ENCODE data around the gene NSUN3. TPM values are rescaled to one million over a fixed set of nuclear protein-coding genes. Genes with fewer than 3 reads are reported as not detected.

Gene NSUN3
- total RNA-seq, 1 experiment from 2014 or later, result 18.8 TPM

GRCh38 chr3:94093151-94093550 is 30.3 kb downstream of the NSUN3 start:
- no peak overlapping the region for H3K4me3 ChIP-seq
- H3K27me3 ChIP-seq (ENCODE audit: insufficient read depth, low read depth), result no peaks in the 10 kb centered on the region
- no TSS peak for BruUV-seq (replicated peaks)

GRCh38 chr3:94095111-94095510 is 32.2 kb downstream of the NSUN3 start:
- Histone ChIP-seq H3K4me2 (no peak overlapping the region), H3K27ac (no peak overlapping the region), H3K4me3 (no peak overlapping the region), H4K20me1 (ENCODE audit: insufficient read depth) (no peaks in the 10 kb centered on the region), H3K9me3 (ENCODE audit: insufficient read depth, low read depth) (no peaks in the 10 kb centered on the region), H3K36me3 (ENCODE audit: low read depth) (peaks cover 18% of the 10 kb centered on the region; the same call in 1 of the 2 replicates), H3K27me3 (ENCODE audit: insufficient read depth, low read depth) (no peaks in the 10 kb centered on the region), H2AFZ (no peak overlapping the region), H3K79me2 (ENCODE audit: low read depth) (no peaks in the 10 kb centered on the region), H3K9me2 (ENCODE audit: insufficient read depth) (no peaks in the 10 kb centered on the region), H3F3A (ENCODE audit: insufficient read depth, low read depth) (no peaks in the 10 kb centered on the region), H3K4me1 (replicated peaks; ENCODE audit: insufficient read depth) (no peaks in the 10 kb centered on the region)
- intact Hi-C loops (cut with micrococcal nuclease; ENCODE audit: unreplicated experiment), result no loop called here
- TF ChIP-seq EZH2 (IDR thresholded peaks at IDR 0.05; ENCODE audit: low read depth), result no peak
- no peak for TF ChIP-seq CTCF (conservative IDR thresholded peaks at IDR 0.05)
- BruUV-seq (replicated peaks), result no TSS peak
- POLR2A ChIA-PET (ENCODE audit: unreplicated experiment), result no interaction called here
- CTCF ChIA-PET, result interaction anchor here (0.6 kb wide), 1 partner anchor 66 kb away, joined by 10 read pairs; no protein-coding TSS in a partner anchor
- peak in 1 of 2 experiments; percentile 21 for DNase-seq

More at GRCh38 chr3:94093151-94093550, 30.3 kb downstream of the NSUN3 start:
- Histone ChIP-seq H3K4me2 (no peak overlapping the region), H4K20me1 (ENCODE audit: insufficient read depth) (no peaks in the 10 kb centered on the region), H3K27ac (no peak overlapping the region), H2AFZ (no peak overlapping the region), H3K36me3 (ENCODE audit: low read depth) (peaks cover 16% of the 10 kb centered on the region; the same call in 1 of the 2 replicates), H3F3A (ENCODE audit: insufficient read depth, low read depth) (no peaks in the 10 kb centered on the region), H3K9me3 (ENCODE audit: insufficient read depth, low read depth) (no peaks in the 10 kb centered on the region), H3K4me1 (replicated peaks; ENCODE audit: insufficient read depth) (no peaks in the 10 kb centered on the region), H3K79me2 (ENCODE audit: low read depth) (no peaks in the 10 kb centered on the region), H3K9me2 (ENCODE audit: insufficient read depth) (no peaks in the 10 kb centered on the region)
- ChIA-PET POLR2A (ENCODE audit: unreplicated experiment) (no interaction called here), CTCF (no interaction called here)
- intact Hi-C loops (cut with micrococcal nuclease; ENCODE audit: unreplicated experiment), result no loop called here
- no peak for DNase-seq
- no peak for TF ChIP-seq CTCF (conservative IDR thresholded peaks at IDR 0.05)
- TF ChIP-seq EZH2 (IDR thresholded peaks at IDR 0.05; ENCODE audit: low read depth), result no peak

GRCh38 chr3:94098452-94098851 is 35.6 kb downstream of the NSUN3 start:
- H3K79me2 ChIP-seq (ENCODE audit: low read depth), result no peaks in the 10 kb centered on the region
- intact Hi-C loops (cut with micrococcal nuclease; ENCODE audit: unreplicated experiment), result no loop called here
- H3K9me3 ChIP-seq (ENCODE audit: insufficient read depth, low read depth), result no peaks in the 10 kb centered on the region
- H3K27ac ChIP-seq, result no peak overlapping the region
- no peak for TF ChIP-seq EZH2 (IDR thresholded peaks at IDR 0.05; ENCODE audit: low read depth)
- TF ChIP-seq CTCF (conservative IDR thresholded peaks at IDR 0.05), result no peak
- H2AFZ ChIP-seq, result no peak overlapping the region
- BruUV-seq (replicated peaks), result no TSS peak
- H3F3A ChIP-seq (ENCODE audit: insufficient read depth, low read depth), result no peaks in the 10 kb centered on the region; the same call in 1 of the 2 replicates
- H3K36me3 ChIP-seq (ENCODE audit: low read depth), result peaks cover 22% of the 10 kb centered on the region; the same call in 1 of the 2 replicates
- H3K4me2 ChIP-seq, result no peak overlapping the region
- CTCF ChIA-PET, result no interaction called here
- no peaks in the 10 kb centered on the region for H3K27me3 ChIP-seq (ENCODE audit: insufficient read depth, low read depth)
- H4K20me1 ChIP-seq (ENCODE audit: insufficient read depth), result no peaks in the 10 kb centered on the region
- no peaks in the 10 kb centered on the region for H3K9me2 ChIP-seq (ENCODE audit: insufficient read depth)
- POLR2A ChIA-PET (ENCODE audit: unreplicated experiment), result no interaction called here
- no peaks in the 10 kb centered on the region for H3K4me1 ChIP-seq (replicated peaks; ENCODE audit: insufficient read depth)
- DNase-seq, result peak in 1 of 2 experiments; percentile 22
- no peak overlapping the region for H3K4me3 ChIP-seq
